ENCODE results near the gene TEX261. TPM values are rescaled to one million over a fixed set of nuclear protein-coding genes. Genes with fewer than 3 reads are reported as not detected.

The TEX261 gene
- total and polyA plus RNA-seq, 2 of the 8 experiments (the other 6 are each of a cell fraction or from before 2014, with no cell fraction given) = 25.2 to 30.1 TPM

GRCh38 chr2:70936979-70937811, 57.5 kb downstream of the TEX261 start:
- no peak overlapping the region for H2AFZ ChIP-seq (ENCODE audit: low read length)
- peak overlapping the region; percentile 77; the same call in 1 of the 2 replicates for H2BK12ac ChIP-seq (ENCODE audit: low read depth, low read length)
- no peak overlapping the region for H2BK120ac ChIP-seq (replicated peaks; ENCODE audit: low read depth, low read length)
- H2BK5ac ChIP-seq (ENCODE audit: low read depth, low read length) = no peak overlapping the region
- H3K4me3 ChIP-seq (ENCODE audit: extremely low read depth in 1 of 4, insufficient read depth in 2 of 4, low read depth in 3 of 4, low read length in 4 of 4) = no peak overlapping the region
- peak overlapping the region; percentile 32 for H3K18ac ChIP-seq (ENCODE audit: extremely low read depth, low read length)
- no peak overlapping the region; a peak in 1 of 4 replicates for H3K4me2 ChIP-seq (ENCODE audit: insufficient read depth in 1 of 2, low read depth in 2 of 2, low read length in 2 of 2)
- H4K8ac ChIP-seq (ENCODE audit: extremely low read depth, insufficient read depth, low read length) = peak overlapping the region; percentile 3; the same call in 1 of the 2 replicates
- H2BK20ac ChIP-seq (ENCODE audit: low read length) = no peak overlapping the region
- WGBS, 2 experiments (ENCODE audit: extremely low coverage in 1 of 2, insufficient coverage in 1 of 2, insufficient read length in 1 of 2, insufficient replicate concordance in 2 of 2, low coverage in 1 of 2, low lambda C conversion rate in 2 of 2, missing lambda C conversion rate in 1 of 2) = 60% methylated on average over 10 of the region's 10 CpGs; no CpG with 5 or more reads in 1 of the 2 experiments
- ChIA-PET POLR2A (ENCODE audit: partially characterized antibody) (no interaction called here), CTCF (ENCODE audit: partially characterized antibody) (interaction anchor here (0.5 to 22.0 kb wide), 11 partner anchors 2 to 685 kb away, joined by 3 to 513 read pairs (median 4); partner anchors contain the start of genes ATP6V1B1 and FIGLA)
- H4K5ac ChIP-seq (ENCODE audit: insufficient read length, low read depth, low read length) = no peak overlapping the region
- H3K23me2 ChIP-seq (ENCODE audit: low read depth, low read length) = peaks cover 3% of the 10 kb centered on the region; the same call in 1 of the 2 replicates
- no peak overlapping the region for H3K14ac ChIP-seq (ENCODE audit: insufficient read length)
- no peaks in the 10 kb centered on the region for H3K36me3 ChIP-seq (ENCODE audit: control insufficient read depth in 2 of 4, insufficient read depth in 4 of 4, low read length in 3 of 4)
- no peak overlapping the region for H4K91ac ChIP-seq (replicated peaks; ENCODE audit: insufficient read length, low read length)
- H3K9ac ChIP-seq (replicated peaks in 1 of 4; ENCODE audit: extremely low read depth in 1 of 4, low read depth in 3 of 4, low read length in 3 of 4) = no peak overlapping the region; a peak in 1 of 7 replicates
- H4K20me1 ChIP-seq (replicated peaks in 1 of 2; ENCODE audit: control insufficient read depth in 1 of 2, insufficient read depth in 2 of 2, low read length in 2 of 2) = peaks cover 0 to 1% of the 10 kb centered on the region in 2 experiments
- H3K79me1 ChIP-seq (ENCODE audit: low read depth, low read length) = no peaks in the 10 kb centered on the region
- FAIRE-seq = no peak
- H3K9me3 ChIP-seq (ENCODE audit: insufficient read depth in 2 of 2, low read depth in 1 of 2, low read length in 1 of 2) = no peaks in the 10 kb centered on the region
- H3K27ac ChIP-seq (ENCODE audit: low read depth, low read length) = no peak overlapping the region
- H2BK15ac ChIP-seq (ENCODE audit: low read length) = no peak overlapping the region
- DNase-seq (ENCODE audit: low read depth in 1 of 2, low spot score in 2 of 2) = peak in 1 of 2 experiments; percentile 43
- H3K27me3 ChIP-seq (replicated peaks in 1 of 4; ENCODE audit: control insufficient read depth in 3 of 4, extremely low read depth in 1 of 4, insufficient read depth in 3 of 4, low read length in 3 of 4) = peaks cover 4 to 43% (median 31%) of the 10 kb centered on the region in 4 experiments
- H3K56ac ChIP-seq (replicated peaks; ENCODE audit: insufficient read length, low read depth, low read length) = no peak overlapping the region
- no peak overlapping the region for H3K4ac ChIP-seq (replicated peaks; ENCODE audit: insufficient read length, low read depth, low read length)
- H3K79me2 ChIP-seq (ENCODE audit: control insufficient read depth in 1 of 2, insufficient read depth in 2 of 2, low read length in 2 of 2) = no peaks in the 10 kb centered on the region
- H3K4me1 ChIP-seq (replicated peaks in 1 of 4; ENCODE audit: control insufficient read depth in 3 of 4, insufficient read depth in 4 of 4, low read length in 3 of 4) = peaks cover 7 to 41% (median 27%) of the 10 kb centered on the region in 4 experiments
- H3K23ac ChIP-seq (ENCODE audit: insufficient read length) = no peak overlapping the region
- H2AK5ac ChIP-seq (ENCODE audit: low read depth, low read length) = no peak overlapping the region
- TF ChIP-seq BRCA1 (IDR thresholded peaks at IDR 0.05; ENCODE audit: low read depth, low read length) (no peak), ASH2L (IDR thresholded peaks at IDR 0.05; ENCODE audit: low read length) (no peak), POU5F1 (IDR thresholded peaks at IDR 0.05; ENCODE audit: low read depth, low read length) (no peak), SIRT6 (IDR thresholded peaks at IDR 0.05; ENCODE audit: low read length) (no peak), PHF8 (conservative IDR thresholded peaks at IDR 0.05; ENCODE audit: low read depth, low read length) (no peak), NANOG (IDR thresholded peaks at IDR 0.05; ENCODE audit: insufficient read depth, low read depth, low read length, poor library complexity, severe bottlenecking) (no peak)

Measured in H1 (cell line).